SK-N-SH treated with all-trans-retinoic acid at 6 μM for 48 hours (cell line): Measurements from ENCODE around the gene SLAMF8.

ENCODE experiments used
- ATAC-seq: fragments of 200-7000 bp; cut with Tn5 transposase; 3 replicates; pipeline ENCODE4 v1.9.1; 2020; ENCODE audit warnings: mild to moderate bottlenecking, moderate library complexity
- ARNTL ChIP-seq: fragments of 450-650 bp; formaldehyde crosslinking; IDR thresholded peaks from 2 replicates; pipeline ENCODE4 v1.5.0; 2020; ENCODE audit warnings: low read depth, mild to moderate bottlenecking, moderate library complexity, borderline replicate concordance
- CSDC2 ChIP-seq: fragments of 250-450 bp; sonication (Bioruptor Pico); IDR thresholded peaks from 2 replicates; pipeline ENCODE4 v1.5.0; 2020; ENCODE audit warnings: mild to moderate bottlenecking, moderate library complexity
- ESRRG ChIP-seq: fragments of 250-450 bp; sonication (Bioruptor Pico); IDR thresholded peaks from 2 replicates; pipeline ENCODE4 v1.6.1; 2021; ENCODE audit warnings: mild to moderate bottlenecking
- GLIS3 ChIP-seq: fragments of 250-450 bp; sonication (Bioruptor Pico); IDR thresholded peaks from 2 replicates; pipeline ENCODE4 v1.5.0; 2020; ENCODE audit warnings: mild to moderate bottlenecking, moderate library complexity
- ISL1 ChIP-seq: fragments of 250-450 bp; sonication (Bioruptor Pico); IDR thresholded peaks from 2 replicates; pipeline ENCODE4 v2.1.2; 2022; ENCODE audit warnings: mild to moderate bottlenecking, moderate library complexity
- OSR1 ChIP-seq: fragments of 250-450 bp; sonication (Bioruptor Pico); IDR thresholded peaks from 2 replicates; pipeline ENCODE4 v1.8.0; 2022; ENCODE audit warnings: moderate library complexity, mild to moderate bottlenecking, inconsistent platforms
- PPARA ChIP-seq: fragments of 250-450 bp; sonication (Bioruptor Pico); IDR thresholded peaks from 2 replicates; pipeline ENCODE4 v1.5.0; 2020; ENCODE audit warnings: mild to moderate bottlenecking, borderline replicate concordance
- RARB ChIP-seq: fragments of 250-450 bp; sonication (Bioruptor Pico); IDR thresholded peaks from 2 replicates; pipeline ENCODE4 v1.8.0; 2021; ENCODE audit warnings: mild to moderate bottlenecking, moderate library complexity
- SNAI2 ChIP-seq: fragments of 250-450 bp; sonication (Bioruptor Pico); IDR thresholded peaks from 2 replicates; pipeline ENCODE4 v1.5.0; 2020; ENCODE audit warnings: mild to moderate bottlenecking, moderate library complexity
- TCF4 ChIP-seq: fragments of 250-450 bp; sonication (Bioruptor Pico); IDR thresholded peaks from 2 replicates; pipeline ENCODE4 v1.8.0; 2021; ENCODE audit warnings: mild to moderate bottlenecking, moderate library complexity, borderline replicate concordance
- TOX ChIP-seq: fragments of 250-450 bp; sonication (Bioruptor Pico); IDR thresholded peaks from 2 replicates; pipeline ENCODE4 v1.8.0; 2021; ENCODE audit warnings: mild to moderate bottlenecking, moderate library complexity, borderline replicate concordance
- ZC3H10 ChIP-seq: fragments of 250-450 bp; sonication (Bioruptor Pico); IDR thresholded peaks from 2 replicates; pipeline ENCODE4 v1.5.1; 2021; ENCODE audit warnings: mild to moderate bottlenecking, moderate library complexity
- ZFP3 ChIP-seq: fragments of 250-450 bp; sonication (Bioruptor Pico); IDR thresholded peaks from 2 replicates; pipeline ENCODE4 v1.5.0; 2020; ENCODE audit warnings: mild to moderate bottlenecking, moderate library complexity
- ZFP30 ChIP-seq: fragments of 450-650 bp; formaldehyde crosslinking; IDR thresholded peaks from 2 replicates; pipeline ENCODE4 v1.5.0; 2022; ENCODE audit warnings: mild to moderate bottlenecking, moderate library complexity
- ZNF565 ChIP-seq: fragments of 450-650 bp; formaldehyde crosslinking; conservative IDR thresholded peaks from 2 replicates; pipeline ENCODE4 v1.5.0; 2020; ENCODE audit warnings: low read depth, mild to moderate bottlenecking, moderate library complexity
- ZNF70 ChIP-seq: fragments of 450-650 bp; formaldehyde crosslinking; IDR thresholded peaks from 2 replicates; pipeline ENCODE4 v1.5.0; 2020; ENCODE audit warnings: mild to moderate bottlenecking, moderate library complexity
- ZNF8 ChIP-seq: fragments of 450-650 bp; formaldehyde crosslinking; IDR thresholded peaks from 2 replicates; pipeline ENCODE4 v1.5.0; 2020; ENCODE audit warnings: mild to moderate bottlenecking, moderate library complexity
- TF ChIP-seq, protein P1 (sequence below): fragments of 250-450 bp; sonication (Bioruptor Pico); IDR thresholded peaks from 2 replicates; pipeline ENCODE4 v1.8.0; 2020; ENCODE audit warnings: mild to moderate bottlenecking, moderate library complexity, borderline replicate concordance
- TF ChIP-seq, protein P2 (sequence below): fragments of 250-450 bp; sonication (Bioruptor Pico); IDR thresholded peaks from 2 replicates; pipeline ENCODE4 v1.5.0; 2020; ENCODE audit warnings: mild to moderate bottlenecking, moderate library complexity
- TF ChIP-seq, protein P3 (sequence below): fragments of 250-450 bp; sonication (Bioruptor Pico); IDR thresholded peaks from 2 replicates; pipeline ENCODE4 v1.8.0; 2021; ENCODE audit warnings: low read depth, mild to moderate bottlenecking, moderate library complexity, borderline replicate concordance
- TF ChIP-seq, protein P4 (sequence below): fragments of 250-450 bp; sonication (Bioruptor Pico); IDR thresholded peaks from 2 replicates; pipeline ENCODE4 v1.5.1; 2021; ENCODE audit warnings: mild to moderate bottlenecking, moderate library complexity

SLAMF8 gene

DNA sequence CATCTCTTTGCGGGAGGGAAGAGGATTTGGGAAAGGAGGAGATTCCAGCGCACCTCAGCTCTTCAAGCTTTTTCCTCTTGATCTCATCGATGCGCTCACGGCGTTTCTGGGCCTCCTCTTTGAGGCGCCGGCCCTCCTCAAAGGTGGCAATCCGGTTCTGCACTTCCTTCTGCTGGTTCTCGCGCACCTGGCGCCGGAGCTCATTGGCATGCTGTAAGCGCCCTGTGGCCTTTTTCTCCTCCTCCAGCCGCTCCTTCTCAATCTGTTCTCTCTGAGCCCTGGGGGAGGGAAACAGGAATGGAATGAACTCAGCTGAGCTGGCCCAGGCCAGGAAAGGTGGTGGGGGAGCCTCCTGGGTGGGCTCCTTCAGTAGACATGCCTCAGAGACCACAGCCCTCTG is 46.2 kb downstream of the SLAMF8 start:
- TF ChIP-seq, protein P1, sequence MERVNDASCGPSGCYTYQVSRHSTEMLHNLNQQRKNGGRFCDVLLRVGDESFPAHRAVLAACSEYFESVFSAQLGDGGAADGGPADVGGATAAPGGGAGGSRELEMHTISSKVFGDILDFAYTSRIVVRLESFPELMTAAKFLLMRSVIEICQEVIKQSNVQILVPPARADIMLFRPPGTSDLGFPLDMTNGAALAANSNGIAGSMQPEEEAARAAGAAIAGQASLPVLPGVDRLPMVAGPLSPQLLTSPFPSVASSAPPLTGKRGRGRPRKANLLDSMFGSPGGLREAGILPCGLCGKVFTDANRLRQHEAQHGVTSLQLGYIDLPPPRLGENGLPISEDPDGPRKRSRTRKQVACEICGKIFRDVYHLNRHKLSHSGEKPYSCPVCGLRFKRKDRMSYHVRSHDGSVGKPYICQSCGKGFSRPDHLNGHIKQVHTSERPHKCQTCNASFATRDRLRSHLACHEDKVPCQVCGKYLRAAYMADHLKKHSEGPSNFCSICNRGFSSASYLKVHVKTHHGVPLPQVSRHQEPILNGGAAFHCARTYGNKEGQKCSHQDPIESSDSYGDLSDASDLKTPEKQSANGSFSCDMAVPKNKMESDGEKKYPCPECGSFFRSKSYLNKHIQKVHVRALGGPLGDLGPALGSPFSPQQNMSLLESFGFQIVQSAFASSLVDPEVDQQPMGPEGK: no peak
- TF ChIP-seq ZFP30 (no peak), ZNF8 (no peak), ZC3H10 (CRISPR knock-in tag) (no peak), OSR1 (CRISPR knock-in tag) (no peak), ESRRG (CRISPR knock-in tag) (no peak), TOX (CRISPR knock-in tag) (no peak), PPARA (CRISPR knock-in tag) (no peak), CSDC2 (no peak), GLIS3 (CRISPR knock-in tag) (no peak), ZNF565 (CRISPR knock-in tag) (no peak)
- no peak for ATAC-seq

DNA sequence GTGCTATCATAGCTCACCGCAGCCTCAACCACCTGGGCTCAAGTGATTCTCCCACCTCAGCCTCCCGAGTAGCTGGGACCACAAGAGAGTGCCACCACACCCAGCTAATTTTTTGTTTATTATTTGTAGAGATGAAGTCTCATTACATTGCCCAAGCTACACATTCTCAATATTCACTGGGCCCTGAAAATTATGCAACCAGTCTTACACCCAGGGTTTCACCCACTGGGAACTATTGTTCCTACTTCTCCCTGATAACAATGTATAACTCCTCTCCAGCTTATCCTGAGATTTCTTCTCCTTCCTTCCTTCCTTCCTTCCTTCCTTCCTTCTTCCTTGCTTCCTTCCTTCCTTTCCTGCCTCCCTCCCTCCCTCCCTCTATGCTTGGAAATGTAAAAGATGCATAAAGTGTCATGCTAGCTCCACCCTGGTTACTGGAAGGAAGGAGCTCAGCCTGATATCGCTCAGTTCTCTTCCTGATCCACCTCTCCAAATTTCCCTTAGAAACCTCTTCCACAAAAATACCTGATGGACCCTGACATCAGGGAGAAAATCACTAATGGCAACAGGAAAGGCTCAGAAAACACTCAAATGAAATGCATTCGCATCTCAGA is 47.0 kb downstream of the SLAMF8 start:
- TF ChIP-seq TOX (CRISPR knock-in tag) (no peak), GLIS3 (CRISPR knock-in tag) (no peak), SNAI2 (CRISPR knock-in tag) (no peak), ZNF565 (CRISPR knock-in tag) (no peak), ISL1 (CRISPR knock-in tag) (no peak), ZFP3 (CRISPR knock-in tag) (no peak), ARNTL (no peak), ESRRG (CRISPR knock-in tag) (no peak), ZC3H10 (CRISPR knock-in tag) (no peak), PPARA (CRISPR knock-in tag) (no peak), TCF4 (CRISPR knock-in tag) (no peak), CSDC2 (no peak), RARB (no peak)
- TF ChIP-seq, protein P2, sequence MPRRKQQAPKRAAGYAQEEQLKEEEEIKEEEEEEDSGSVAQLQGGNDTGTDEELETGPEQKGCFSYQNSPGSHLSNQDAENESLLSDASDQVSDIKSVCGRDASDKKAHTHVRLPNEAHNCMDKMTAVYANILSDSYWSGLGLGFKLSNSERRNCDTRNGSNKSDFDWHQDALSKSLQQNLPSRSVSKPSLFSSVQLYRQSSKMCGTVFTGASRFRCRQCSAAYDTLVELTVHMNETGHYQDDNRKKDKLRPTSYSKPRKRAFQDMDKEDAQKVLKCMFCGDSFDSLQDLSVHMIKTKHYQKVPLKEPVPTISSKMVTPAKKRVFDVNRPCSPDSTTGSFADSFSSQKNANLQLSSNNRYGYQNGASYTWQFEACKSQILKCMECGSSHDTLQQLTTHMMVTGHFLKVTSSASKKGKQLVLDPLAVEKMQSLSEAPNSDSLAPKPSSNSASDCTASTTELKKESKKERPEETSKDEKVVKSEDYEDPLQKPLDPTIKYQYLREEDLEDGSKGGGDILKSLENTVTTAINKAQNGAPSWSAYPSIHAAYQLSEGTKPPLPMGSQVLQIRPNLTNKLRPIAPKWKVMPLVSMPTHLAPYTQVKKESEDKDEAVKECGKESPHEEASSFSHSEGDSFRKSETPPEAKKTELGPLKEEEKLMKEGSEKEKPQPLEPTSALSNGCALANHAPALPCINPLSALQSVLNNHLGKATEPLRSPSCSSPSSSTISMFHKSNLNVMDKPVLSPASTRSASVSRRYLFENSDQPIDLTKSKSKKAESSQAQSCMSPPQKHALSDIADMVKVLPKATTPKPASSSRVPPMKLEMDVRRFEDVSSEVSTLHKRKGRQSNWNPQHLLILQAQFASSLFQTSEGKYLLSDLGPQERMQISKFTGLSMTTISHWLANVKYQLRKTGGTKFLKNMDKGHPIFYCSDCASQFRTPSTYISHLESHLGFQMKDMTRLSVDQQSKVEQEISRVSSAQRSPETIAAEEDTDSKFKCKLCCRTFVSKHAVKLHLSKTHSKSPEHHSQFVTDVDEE: no peak
- TF ChIP-seq, protein P3, sequence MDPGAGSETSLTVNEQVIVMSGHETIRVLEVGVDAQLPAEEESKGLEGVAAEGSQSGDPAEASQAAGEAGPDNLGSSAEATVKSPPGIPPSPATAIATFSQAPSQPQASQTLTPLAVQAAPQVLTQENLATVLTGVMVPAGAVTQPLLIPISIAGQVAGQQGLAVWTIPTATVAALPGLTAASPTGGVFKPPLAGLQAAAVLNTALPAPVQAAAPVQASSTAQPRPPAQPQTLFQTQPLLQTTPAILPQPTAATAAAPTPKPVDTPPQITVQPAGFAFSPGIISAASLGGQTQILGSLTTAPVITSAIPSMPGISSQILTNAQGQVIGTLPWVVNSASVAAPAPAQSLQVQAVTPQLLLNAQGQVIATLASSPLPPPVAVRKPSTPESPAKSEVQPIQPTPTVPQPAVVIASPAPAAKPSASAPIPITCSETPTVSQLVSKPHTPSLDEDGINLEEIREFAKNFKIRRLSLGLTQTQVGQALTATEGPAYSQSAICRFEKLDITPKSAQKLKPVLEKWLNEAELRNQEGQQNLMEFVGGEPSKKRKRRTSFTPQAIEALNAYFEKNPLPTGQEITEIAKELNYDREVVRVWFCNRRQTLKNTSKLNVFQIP (CRISPR knock-in tag): no peak
- TF ChIP-seq, protein P1: no peak
- TF ChIP-seq, all 23 proteins: peak for 0
- no peak for ATAC-seq

DNA sequence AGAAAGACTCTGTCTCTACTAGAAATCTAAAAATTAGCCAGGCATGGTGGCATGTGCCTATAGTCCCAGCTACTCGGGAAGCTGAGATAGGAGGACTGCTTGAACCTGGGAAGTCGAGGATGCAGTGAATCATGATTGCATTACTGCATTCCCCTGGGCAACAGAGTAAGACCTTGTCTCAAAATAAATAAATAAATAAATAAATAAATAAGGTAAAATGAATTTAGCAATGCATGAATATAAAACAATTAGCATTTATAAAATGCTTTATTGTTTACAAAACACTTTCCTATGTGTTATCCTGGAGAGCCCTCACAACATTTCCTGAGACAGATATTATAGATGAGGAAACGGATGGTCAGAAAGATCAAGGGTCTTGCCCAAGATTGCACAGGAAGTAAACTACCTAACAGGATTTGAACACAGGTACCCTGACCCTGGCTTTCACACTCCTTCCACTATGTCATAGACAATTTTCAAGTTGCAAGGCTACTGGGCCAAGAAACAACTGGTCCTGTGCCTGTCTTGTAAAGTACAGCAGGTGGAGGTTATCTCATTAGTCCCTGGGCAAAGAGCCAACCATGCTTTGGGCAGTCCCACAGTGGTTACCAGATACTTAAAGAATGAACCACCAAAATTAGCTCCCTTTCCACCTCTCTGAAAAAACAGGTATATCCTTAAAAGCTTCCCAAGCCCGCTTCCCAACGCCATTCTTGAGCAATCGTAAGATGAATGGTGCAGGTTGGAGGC is 51.2 kb downstream of the SLAMF8 start:
- ATAC-seq: no peak

More for the DNA sequence above, 51.2 kb downstream of the SLAMF8 start:
- TF ChIP-seq ZNF8 (no peak), ESRRG (CRISPR knock-in tag) (no peak), ISL1 (CRISPR knock-in tag) (no peak), ZNF565 (CRISPR knock-in tag) (no peak), OSR1 (CRISPR knock-in tag) (no peak), CSDC2 (no peak), TOX (CRISPR knock-in tag) (no peak), ZC3H10 (CRISPR knock-in tag) (no peak), RARB (no peak), SNAI2 (CRISPR knock-in tag) (no peak), ZNF70 (CRISPR knock-in tag) (no peak)
- TF ChIP-seq, protein P4, sequence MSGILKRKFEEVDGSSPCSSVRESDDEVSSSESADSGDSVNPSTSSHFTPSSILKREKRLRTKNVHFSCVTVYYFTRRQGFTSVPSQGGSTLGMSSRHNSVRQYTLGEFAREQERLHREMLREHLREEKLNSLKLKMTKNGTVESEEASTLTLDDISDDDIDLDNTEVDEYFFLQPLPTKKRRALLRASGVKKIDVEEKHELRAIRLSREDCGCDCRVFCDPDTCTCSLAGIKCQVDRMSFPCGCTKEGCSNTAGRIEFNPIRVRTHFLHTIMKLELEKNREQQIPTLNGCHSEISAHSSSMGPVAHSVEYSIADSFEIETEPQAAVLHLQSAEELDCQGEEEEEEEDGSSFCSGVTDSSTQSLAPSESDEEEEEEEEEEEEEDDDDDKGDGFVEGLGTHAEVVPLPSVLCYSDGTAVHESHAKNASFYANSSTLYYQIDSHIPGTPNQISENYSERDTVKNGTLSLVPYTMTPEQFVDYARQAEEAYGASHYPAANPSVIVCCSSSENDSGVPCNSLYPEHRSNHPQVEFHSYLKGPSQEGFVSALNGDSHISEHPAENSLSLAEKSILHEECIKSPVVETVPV (CRISPR knock-in tag): no peak
- TF ChIP-seq, protein P3 (CRISPR knock-in tag): no peak
- TF ChIP-seq, protein P1: no peak
